GM12875 (cell line): ENCODE results near the gene SCUBE1.

Source experiments
- H3K4me3 ChIP-seq: one replicate; pipeline ENCODE4 v1.5.1; 2011; ENCODE audit warnings: low read depth, low read length, control low read depth
- TF ChIP-seq, protein P1 (sequence below): IDR thresholded peaks from 2 replicates; pipeline ENCODE4 v1.5.1; 2011; ENCODE audit warnings: low read depth, mild to moderate bottlenecking, control low read depth, inconsistent platforms, low read length, moderate library complexity, borderline replicate concordance; ENCODE audit not compliant: insufficient read depth

SCUBE1 gene

DNA sequence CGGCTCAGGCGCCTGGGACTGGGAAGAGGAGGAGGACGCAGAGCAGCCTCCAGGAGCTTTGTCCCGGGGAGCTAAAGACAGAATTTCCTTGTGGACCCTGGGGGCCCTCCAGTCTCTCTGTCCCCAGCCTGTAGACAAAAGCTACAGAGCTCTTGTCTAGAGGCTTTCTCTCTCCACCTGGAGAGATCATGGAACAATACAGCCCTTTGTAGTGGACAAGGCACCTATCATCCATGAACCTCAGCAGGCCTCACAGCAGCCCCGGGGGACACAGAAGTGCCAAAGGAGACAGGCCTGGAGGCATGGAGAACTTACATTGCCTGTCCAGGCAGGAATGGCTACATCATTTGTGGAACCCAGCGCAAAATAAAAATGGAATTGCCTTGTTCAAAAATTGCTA is 100.5 kb downstream of the SCUBE1 start:
- TF ChIP-seq, protein P1, sequence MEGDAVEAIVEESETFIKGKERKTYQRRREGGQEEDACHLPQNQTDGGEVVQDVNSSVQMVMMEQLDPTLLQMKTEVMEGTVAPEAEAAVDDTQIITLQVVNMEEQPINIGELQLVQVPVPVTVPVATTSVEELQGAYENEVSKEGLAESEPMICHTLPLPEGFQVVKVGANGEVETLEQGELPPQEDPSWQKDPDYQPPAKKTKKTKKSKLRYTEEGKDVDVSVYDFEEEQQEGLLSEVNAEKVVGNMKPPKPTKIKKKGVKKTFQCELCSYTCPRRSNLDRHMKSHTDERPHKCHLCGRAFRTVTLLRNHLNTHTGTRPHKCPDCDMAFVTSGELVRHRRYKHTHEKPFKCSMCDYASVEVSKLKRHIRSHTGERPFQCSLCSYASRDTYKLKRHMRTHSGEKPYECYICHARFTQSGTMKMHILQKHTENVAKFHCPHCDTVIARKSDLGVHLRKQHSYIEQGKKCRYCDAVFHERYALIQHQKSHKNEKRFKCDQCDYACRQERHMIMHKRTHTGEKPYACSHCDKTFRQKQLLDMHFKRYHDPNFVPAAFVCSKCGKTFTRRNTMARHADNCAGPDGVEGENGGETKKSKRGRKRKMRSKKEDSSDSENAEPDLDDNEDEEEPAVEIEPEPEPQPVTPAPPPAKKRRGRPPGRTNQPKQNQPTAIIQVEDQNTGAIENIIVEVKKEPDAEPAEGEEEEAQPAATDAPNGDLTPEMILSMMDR = no peak

DNA sequence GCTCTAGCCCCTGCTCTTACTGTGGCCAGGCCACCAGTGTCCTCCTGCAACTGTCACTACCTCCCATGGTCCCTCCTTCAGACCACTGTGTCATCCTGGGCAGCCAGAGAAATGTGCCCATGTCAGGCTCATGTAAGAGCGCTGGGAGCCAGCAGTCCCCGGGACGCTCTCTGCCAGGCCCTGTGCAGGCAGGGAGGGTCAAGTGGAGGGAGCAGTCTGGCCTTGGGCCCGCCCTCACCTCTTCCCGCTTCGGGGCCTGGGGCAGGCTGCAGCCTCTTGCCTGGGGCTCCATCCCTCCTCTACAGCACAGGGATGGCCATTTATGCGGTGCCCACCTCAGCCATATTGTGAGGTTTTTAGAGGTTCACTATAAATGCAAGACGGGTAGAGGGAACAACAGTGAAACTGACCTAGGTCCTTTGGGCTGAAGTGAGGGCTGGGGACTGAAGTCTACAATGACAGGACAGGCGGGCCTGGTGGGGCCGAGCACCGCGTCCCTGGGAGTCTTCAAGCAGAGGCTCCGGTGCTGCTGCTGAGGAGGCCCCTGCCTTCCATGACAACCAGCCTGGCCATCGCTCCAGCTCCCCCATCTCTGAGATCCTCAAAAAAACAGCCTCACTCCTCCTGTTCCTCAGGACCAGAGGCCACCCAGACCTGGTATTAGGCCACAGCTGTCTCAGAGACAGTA is 101.3 kb downstream of the SCUBE1 start:
- no peak overlapping the region for H3K4me3 ChIP-seq
- TF ChIP-seq, protein P1 = no peak

More for the DNA sequence above, 100.5 kb downstream of the SCUBE1 start:
- no peak overlapping the region for H3K4me3 ChIP-seq

DNA sequence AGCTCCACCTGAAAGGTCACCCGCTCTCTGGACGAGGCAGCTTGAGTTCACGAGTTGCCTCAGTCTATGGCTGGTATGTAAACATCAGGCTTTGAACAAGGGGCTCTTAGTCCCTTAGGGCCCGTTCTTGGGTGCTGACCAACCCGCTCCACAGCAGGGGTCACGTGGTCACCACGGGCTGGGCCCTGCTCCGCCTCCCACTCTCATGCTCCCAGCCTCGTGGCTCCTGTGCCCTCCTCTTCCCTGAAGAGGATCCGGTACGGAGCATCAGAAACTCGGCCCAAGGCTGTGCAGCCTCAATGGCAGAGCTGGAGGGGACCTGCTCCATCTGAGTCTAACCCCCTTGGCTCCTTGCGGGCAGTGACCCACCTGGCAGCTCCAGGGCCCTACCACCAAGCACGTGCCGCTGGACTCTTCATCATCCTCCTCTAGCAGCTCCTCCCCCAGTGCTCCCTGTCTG is 102.0 kb downstream of the SCUBE1 start:
- H3K4me3 ChIP-seq = no peak overlapping the region
- TF ChIP-seq, protein P1 = no peak

DNA sequence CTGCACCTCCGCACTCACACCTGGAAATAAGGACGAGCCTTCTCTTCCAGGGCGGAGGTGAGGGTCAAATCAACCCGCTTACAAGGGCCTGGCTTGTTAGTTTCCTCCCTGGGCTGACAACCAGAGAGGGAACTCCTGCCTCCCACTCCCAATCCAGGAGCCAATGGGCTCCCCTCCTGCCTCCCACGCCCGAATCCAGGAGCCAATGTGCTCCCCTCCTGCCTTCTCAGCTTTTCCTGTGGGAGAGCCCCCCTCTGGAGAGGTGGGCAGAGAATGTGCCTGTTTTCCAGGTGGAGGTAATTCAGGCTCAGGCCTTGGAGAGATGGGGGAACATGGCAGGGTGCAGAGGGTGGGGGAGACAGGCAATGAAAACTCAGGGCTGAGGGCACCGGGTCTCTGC is 102.6 kb downstream of the SCUBE1 start:
- TF ChIP-seq, protein P1 = no peak

DNA sequence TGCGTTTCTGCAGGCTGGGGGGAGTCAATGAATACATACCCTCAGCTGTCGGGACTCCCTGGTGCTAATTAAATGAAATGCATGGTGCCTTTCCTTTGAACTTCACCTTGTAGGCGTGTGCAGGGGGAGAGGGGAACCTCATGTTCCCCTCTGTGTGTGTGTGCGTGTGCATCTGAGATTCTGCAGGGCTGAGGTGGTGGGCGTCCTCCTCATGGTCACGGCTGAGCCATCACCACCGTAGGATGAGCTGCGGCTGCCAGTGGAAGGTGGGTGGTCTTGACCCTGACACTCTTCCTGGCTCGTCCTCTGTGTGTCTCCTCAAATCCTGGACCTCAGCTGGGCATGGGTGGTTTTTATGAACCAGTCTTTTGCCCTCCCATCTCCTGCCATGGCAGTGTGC is 103.2 kb downstream of the SCUBE1 start:
- TF ChIP-seq, protein P1 = no peak
- H3K4me3 ChIP-seq = no peak overlapping the region

More for the DNA sequence above, 102.6 kb downstream of the SCUBE1 start:
- no peak overlapping the region for H3K4me3 ChIP-seq

DNA sequence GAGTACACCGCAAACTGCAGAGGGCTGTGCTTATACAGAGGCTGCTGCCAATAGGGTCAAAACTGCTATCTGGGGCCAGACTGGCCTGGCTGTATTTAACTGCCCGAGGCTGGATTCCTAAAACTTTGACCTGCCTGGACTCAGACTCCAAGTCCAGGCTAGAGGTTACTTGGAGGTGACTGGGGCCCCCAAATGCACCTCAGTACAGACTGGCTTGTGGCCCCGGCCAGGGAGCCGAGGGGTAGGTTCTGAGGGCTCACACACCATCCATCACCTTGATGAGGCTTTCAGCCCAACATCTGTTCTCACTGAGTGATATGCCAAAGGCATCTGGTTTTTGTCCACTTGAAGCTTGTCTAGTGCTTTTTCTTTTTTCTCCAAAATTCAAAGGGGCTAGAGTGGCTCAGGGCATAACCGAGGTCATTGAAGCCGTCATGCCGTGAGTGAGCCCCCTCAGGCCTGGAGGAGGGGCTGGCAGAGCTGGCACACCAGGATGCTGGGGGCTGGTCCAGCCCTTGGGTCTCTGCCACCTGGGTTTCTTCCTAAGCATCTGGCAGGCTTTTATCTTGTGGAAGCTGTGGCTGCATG is 103.9 kb downstream of the SCUBE1 start:
- TF ChIP-seq, protein P1 = no peak
- no peak overlapping the region for H3K4me3 ChIP-seq

DNA sequence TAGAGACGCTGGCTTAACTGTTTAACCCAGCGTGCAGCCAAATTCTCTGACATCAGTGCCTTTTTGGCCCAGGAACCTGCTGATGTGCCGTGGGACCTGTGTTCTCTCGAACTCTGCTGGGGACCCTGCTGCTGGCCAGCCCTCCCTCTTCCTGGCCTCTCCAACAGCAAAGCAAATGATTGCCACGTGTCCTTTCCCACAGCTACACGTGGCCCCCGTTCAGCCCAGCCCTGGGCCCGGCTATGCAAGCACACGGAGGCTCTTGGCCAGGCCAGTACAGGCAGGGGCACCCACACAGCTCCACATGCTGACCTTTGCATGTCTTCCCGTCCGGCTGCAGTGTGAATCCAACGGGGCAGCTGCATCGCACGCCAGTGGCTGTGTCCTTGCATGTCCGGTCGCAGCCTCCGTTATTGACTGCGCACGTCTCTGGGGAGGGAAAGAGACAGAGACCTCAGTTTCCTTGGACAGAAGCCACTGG is 104.6 kb downstream of the SCUBE1 start:
- TF ChIP-seq, protein P1 = no peak
- H3K4me3 ChIP-seq = no peak overlapping the region
